HepG2 (cell line): ENCODE data around the gene ORMDL3.

Experiments
- CEBPB ChIP-seq: IDR thresholded peaks from 2 replicates; pipeline ENCODE4 v1.6.1; 2011; ENCODE audit warnings: low read depth, low read length, improper control_type of control experiment, borderline replicate concordance
- ELF4 ChIP-seq: sonication (generic); formaldehyde crosslinking; IDR thresholded peaks from 2 replicates; pipeline ENCODE4 v1.5.0; 2020; ENCODE audit warnings: missing genetic modification reagents, mild to moderate bottlenecking, moderate library complexity, borderline replicate concordance
- JUN ChIP-seq: sonication (generic); formaldehyde crosslinking; IDR thresholded peaks from 2 replicates; pipeline ENCODE4 v1.4.0; 2020; ENCODE audit warnings: mild to moderate bottlenecking, missing genetic modification reagents
- NAIF1 ChIP-seq: sonication (generic); formaldehyde crosslinking; IDR thresholded peaks from 2 replicates; pipeline ENCODE4 v1.5.0; 2020; ENCODE audit warnings: mild to moderate bottlenecking, missing genetic modification reagents, borderline replicate concordance
- POLR2AphosphoS5 ChIP-seq: IDR thresholded peaks from 2 replicates; pipeline ENCODE4 v1.6.1; 2012; ENCODE audit warnings: low read depth, low read length
- TEAD2 ChIP-seq: sonication (generic); formaldehyde crosslinking; IDR thresholded peaks from 2 replicates; pipeline ENCODE4 v1.9.0; 2021; ENCODE audit warnings: missing genetic modification reagents
- TFE3 ChIP-seq: IDR thresholded peaks from 2 replicates; pipeline ENCODE4 v1.6.1; 2016
- TF ChIP-seq, protein P1 (sequence below): sonication (generic); formaldehyde crosslinking; IDR thresholded peaks from 2 replicates; pipeline ENCODE4 v1.5.0; 2020; ENCODE audit warnings: mild to moderate bottlenecking, missing genetic modification reagents, moderate library complexity

GRCh38 chr17:39960524-39961041, 33.2 kb upstream of the ORMDL3 start:
- TF ChIP-seq TFE3 (CRISPR knock-in tag) (peak; percentile 32; the same call in 1 of the 2 replicates), ELF4 (CRISPR knock-in tag) (no peak), NAIF1 (CRISPR knock-in tag) (no peak), TEAD2 (CRISPR knock-in tag) (no peak), POLR2AphosphoS5 (no peak), CEBPB (no peak), JUN (CRISPR knock-in tag) (0 out of 2 replicates have a peak, but pooled peaks have one; percentile 17)
- TF ChIP-seq, protein P1, sequence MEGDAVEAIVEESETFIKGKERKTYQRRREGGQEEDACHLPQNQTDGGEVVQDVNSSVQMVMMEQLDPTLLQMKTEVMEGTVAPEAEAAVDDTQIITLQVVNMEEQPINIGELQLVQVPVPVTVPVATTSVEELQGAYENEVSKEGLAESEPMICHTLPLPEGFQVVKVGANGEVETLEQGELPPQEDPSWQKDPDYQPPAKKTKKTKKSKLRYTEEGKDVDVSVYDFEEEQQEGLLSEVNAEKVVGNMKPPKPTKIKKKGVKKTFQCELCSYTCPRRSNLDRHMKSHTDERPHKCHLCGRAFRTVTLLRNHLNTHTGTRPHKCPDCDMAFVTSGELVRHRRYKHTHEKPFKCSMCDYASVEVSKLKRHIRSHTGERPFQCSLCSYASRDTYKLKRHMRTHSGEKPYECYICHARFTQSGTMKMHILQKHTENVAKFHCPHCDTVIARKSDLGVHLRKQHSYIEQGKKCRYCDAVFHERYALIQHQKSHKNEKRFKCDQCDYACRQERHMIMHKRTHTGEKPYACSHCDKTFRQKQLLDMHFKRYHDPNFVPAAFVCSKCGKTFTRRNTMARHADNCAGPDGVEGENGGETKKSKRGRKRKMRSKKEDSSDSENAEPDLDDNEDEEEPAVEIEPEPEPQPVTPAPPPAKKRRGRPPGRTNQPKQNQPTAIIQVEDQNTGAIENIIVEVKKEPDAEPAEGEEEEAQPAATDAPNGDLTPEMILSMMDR: no peak
